ENCODE results near the gene TMEM132D.
A peak's percentile ranks its signal among the peaks of the same experiment; 100 is the strongest.
"Not testable (repeated sequence)": the region's sequence is repeated elsewhere in the genome, so short reads cannot be mapped to it uniquely, and the experiment has no call there.

TMEM132D gene

DNA sequence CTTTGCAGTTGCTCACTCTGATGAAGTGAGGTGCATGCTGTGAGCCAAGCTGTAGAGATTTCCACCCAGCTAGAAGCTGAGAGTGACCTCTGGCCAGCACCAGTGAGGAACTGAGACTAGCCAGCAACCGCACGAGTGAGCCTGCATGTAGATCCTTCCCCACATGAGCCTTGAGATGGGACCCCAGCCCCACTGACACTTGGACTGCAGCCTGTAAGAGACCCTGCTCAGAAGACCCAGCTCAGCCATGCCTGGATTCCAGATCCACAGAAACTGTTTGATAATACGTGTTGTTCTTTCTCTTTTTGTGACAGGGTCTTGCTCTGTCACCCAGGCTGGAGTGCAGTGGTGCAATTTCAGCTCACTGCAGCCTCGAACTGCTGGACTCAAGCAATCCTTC lies 821.4 kb downstream of the TMEM132D start:
- no peak for DNase-seq

DNA sequence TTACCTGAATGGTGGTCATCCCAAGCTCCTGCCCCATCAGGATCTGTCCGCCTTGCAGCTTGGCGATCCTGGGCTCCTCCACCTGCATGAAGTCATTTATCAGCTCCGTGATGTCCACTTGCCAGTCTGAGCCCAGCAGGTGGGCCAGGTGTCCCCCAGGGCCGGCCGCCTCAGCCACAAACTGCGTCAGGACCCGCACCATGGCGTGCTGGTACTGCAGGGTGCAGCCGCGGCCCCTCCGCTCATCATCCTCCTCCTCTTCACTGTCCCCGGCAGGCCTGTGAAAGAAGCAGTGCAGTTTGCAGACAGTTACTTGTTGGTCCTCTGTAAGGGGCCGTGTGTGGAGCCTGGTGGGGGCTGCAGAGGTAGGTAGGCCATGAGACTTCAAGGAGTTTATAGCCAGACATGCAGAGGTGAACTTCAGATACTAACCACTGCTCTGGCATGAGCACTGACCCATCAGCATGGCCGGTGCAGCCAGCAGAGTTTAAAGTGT lies 822.0 kb downstream of the TMEM132D start:
- DNase-seq = no peak

DNA sequence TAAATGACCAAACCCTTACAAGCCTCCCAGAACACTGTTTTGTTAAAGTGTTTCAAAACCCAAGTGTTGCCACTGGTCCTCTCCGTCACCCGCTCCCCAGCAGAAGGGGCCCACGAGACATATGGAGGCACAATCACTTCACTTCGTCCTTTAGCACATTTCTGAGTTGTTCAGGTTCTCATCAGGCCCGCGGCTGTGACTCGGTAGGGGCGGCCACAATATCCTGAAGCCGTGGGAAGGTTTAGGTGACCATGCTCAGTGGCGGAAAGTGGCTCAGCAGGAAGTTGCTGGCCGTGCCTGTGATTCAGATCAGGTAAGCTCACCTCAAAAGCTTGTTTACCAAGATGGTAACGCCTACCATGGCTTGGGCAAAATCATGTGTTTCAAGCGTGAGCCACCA lies 823.0 kb downstream of the TMEM132D start:
- no peak for DNase-seq

DNA sequence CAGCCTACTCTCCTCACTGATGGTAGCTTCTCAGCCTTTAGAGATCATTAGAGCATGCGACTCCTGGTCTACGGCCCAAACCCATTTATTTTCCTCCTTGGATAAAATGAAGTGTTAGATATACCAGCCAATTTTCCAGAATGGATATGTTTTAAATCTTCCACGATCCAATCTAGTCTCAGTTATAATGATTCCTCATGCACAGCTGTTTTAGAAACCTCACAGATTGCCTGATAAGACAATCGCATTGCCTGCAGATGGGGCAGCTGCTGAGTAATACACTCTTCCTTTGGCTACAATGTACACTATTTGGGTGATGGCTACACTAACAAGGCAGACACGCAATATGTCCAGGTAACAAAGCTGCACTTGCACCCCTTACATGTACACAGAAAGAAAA lies 823.4 kb downstream of the TMEM132D start:
- no peak for DNase-seq

DNA sequence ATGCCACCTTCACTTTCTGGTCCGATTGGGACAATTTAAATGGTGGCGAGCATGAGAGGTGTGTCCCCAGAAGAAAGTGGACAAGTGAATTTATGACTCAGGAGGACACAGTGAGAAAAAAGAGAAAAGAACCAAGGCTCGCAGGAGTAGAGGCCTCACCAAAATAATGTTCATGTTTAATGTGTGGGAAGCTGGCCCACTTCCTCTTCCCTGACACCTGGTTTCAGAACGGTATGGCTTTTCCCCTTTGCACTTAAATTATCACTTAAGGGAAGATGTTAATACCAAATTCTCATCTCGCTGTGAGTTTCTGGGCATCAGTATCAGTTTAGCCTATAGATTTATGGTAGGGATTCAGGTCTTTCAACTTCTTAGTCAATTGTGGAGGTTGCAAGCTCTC lies 824.1 kb downstream of the TMEM132D start:
- no peak for DNase-seq

DNA sequence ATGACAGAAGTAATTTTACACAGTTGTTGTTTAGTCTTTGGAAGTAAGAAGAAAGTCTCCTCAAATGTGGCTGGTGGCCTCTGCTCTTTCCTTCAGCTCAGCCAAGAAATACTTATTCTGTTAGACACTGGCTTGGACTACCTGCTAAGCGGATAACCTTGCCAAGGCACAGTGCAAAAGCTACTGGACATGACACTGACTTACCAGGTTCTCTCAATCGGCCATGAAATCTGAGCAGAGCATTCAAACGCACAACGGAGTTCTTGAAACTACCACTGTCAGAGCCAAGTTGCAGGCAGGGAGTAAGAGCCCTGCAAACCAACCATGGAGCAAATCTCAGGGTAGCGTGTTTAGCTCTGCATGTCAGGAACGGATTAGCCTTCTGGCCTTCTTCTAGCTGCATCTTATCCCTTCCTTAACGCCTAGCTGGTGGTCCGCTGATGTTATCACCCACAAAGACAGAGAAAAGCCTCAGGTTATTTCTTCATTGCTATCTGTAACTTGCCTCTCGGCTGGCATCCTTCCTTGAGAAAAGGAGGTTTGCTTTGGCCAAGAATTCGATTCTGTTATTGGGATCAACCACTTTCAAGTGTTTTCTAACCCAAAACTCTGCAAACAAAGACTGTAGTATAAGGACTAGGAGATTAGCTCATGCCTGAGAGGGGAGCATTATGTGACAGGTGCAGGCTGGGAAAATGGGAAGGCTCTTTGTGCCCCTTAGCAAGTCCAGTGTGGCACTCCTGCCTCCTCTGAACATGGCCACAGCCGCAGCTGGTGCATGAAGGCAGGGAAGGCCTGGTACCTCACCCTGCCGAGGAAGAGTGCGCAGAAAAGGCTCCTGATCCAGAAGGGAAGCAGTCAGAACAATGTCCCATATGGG lies 827.1 kb downstream of the TMEM132D start:
- peak; percentile 85 for DNase-seq

DNA sequence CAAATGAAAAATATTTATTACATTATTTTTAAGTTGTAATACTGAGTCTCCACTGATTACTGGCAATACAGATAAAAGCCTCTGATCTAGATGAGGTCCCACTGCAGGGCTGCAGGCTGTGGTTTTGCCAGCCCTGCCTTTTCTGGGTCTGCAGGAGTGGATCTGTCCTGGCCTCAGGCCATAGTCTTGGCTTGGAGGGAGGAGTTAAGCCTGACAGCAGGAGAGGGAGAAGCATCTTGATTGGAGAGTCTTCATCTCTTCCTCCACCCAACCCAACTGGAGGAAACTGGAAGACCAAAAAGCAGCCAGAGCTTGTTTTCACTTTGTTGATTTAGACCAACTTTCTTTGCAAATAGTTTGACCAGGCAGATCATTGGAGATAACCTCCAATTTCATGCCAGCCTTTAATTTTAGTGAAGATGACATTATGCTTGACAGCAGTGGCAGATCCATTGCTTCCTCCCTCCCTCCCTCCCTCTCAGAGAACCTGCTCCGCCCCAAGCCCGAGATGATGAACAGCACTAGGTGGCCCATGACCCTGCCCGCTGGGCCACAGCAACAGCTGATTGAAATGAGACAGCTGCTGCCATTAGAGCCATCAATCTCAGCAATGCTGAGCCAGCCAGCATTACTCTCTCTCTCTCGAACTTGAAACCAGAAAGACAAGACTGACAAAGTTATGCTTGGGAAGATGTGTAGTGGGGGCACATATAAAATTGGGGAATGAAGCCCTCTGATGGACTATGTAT lies 828.2 kb downstream of the TMEM132D start:
- DNase-seq = peak; percentile 72

DNA sequence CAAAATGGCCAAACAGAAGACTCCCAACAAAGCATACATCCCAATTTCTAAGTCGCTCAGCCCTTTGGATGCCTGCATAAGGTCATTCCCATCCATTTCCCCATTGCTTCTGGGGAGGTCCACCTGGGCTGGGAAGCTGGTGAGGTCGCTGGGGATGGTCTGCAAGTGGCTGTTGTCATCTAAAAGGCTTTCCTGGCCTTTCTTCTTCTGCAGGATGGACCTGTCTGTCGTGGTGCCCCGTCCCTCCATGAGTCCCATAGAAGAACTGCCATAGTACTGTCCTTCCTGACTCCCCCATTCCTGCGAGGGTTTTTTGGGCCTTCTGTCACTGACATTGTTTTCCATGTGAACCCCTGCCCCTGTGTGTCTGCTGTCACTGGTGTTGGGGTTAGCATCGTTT lies 829.4 kb downstream of the TMEM132D start:
- no peak for DNase-seq

DNA sequence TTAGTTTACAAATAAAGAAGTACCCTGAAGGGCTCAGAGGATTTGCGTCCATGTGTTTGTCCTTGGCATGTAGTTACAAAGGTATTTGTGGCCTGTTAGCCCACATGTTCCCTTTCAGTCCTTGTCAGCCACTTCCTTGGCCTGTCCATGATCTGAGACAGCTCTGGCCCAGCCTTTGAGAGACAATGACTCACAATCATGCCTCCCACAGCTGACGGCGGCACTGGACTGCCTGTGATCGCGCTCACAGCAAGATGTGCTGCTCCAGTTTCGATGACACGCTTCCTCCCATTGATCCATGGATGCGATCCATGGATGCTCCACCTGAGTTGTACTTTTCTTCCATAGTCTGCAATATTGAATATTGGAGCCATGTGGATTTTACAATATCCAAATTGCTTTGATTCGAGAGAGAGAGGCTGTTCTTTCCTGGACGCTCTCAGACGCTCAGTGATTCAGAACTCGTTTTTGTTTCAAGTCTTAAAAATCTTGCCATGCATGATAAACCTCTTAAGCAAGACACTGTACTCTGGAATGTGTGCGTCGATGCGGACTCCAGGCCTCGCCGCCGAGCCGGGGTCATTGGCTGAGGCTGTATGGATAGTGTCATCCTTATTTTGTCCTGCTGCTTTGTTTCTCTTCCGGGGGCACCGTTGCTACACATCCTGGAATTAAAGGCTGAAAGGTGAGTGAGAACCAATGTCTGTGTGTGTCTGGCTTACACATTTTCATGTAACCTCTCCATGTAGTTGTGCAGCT lies 830.5 kb downstream of the TMEM132D start:
- peak; percentile 46 for DNase-seq

DNA sequence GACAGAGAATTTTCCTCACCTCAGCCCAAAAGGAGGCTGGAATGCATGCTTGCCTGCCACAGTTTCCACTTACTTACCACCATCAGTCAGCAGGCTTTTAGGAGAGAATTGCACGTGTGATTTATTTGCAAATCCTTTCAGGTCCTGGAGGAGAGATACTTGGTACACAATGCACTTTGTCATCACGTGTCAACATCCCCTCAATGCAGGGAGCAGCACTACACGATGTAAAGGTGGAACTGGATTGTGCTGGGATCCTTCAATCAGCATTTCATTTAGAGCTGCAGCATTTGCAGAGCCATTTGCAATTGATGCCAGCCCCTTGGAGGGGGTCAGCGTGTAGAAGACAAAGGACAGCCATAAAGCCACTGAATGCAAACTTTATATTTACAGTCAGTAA lies 832.5 kb downstream of the TMEM132D start:
- peak; percentile 50 for DNase-seq

DNA sequence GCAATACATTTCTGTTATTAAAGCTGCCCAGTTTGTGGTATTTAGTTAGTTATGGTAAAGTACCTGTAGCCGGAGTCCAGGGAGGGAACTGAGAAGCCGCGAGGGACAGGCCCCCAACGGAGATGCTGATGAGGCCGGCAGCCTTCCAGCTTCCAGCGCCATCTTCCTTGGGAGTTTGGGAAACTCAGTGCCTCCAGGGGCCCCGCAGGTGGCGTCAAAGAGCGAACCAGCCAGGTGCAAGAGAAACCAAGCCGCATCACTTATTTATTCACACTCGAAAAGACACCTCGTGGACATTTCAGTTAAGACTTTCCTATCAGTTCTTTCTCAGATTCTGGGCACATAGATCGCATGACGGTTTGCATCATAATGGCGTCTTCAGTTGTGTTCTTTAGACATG lies 833.9 kb downstream of the TMEM132D start:
- no peak for DNase-seq

DNA sequence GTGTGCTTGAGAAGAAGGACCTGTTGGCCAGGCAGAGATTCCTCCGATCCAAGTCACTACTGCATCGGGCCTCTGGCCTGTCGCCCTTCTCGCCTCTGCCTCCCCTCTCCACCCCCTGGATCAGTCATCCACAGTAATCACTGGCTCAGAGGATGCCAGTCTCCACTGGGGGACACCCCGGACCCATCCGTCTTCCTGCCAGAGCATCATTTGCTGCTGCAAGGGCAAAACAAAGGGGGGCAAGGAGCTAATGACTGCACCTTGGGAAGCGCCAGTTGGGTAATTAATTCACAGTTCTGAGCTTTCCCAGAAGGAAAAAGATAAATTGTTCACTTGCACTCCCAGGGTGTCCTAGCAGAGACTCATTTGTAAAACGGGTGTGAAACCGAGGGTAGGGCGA lies 835.1 kb downstream of the TMEM132D start:
- DNase-seq = no peak

DNA sequence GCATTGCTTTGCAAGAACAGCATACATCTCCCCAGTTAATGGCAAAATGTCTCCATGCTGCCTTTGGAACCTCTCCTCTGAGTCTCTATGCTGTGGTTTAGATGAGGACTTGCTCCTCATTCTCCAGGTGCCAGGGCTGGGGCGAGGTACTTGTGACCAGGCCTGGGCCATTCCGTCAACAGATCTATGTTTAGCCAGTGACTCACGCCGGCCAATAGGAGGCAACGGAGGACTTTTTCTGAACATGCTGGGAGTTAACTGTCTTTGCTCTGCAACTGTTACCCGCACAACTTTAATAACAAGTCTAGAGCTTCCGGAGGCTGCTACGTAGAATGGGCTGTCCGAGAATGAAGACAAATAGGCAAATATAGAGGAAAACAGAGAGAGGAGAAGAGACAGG lies 836.3 kb downstream of the TMEM132D start:
- no peak for DNase-seq

DNA sequence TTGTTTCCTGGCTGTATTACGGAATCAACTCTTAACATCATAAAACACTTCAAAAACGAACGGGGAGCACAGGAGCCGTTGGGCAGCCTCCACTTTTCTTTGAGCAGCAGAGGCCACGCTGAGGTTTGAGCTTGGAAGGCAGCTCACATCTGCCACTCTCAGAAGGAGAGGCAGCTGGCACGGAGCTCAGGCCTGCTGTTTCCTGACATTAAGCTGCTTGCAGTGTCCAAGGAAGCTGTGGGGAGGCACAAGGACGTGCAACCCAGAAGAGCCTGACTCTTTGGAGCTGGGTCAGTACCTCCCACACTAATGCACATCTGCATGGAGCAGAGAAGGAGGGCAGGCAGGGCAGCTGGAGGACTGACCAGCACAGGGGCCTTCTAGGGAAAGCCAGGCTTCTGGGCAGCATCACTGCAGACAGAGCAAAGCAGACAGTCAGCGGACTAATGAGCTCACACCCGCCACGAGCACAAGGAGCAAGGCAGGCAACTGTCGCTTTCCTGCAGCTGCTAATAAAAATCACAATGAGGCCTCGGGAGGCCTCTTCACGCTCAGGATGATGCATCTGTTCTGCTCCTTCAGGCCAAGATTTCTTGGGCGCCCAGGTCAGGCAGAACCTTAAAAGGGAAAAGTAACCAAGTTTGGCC lies 839.5 kb downstream of the TMEM132D start:
- DNase-seq = peak; percentile 95

DNA sequence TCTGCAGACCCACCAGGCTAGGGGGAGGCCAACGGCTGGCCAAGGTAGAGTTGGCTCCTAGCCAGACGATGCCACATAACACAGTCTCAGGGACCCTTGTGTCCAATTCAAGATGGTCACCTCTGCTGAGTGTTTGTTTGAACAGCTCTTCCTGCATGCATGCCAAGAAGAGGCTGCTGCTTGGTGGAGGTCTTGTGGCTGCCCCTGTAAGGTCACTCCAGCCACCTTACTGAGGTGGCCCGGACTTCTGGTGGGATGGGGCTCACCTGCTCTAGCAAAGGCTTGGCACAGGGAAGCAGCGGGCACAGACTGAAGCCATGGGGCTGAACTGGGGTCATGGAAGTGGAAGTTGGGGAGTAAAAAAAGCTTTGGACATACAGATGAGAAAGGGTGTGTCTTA lies 840.2 kb downstream of the TMEM132D start:
- peak; percentile 76 for DNase-seq

DNA sequence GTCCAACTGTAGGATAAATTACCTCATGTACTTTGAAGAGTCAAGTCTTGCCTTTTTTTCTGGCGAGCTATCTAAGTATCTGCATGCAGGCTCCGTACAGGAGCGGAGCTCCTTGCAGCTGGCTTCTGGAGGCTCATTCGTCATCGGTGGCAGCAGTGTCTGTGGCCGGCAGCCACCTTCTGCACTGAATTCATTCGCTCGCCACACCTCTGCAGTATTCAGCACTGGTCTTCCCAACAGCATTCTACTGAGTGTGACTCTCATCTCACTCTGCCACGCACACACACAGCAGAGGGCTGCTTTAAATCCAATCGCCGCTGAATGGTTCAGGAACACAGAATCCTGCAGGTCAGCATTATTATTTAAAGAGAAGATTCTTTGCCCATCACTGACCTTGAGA lies 850.6 kb downstream of the TMEM132D start:
- DNase-seq = no peak

DNA sequence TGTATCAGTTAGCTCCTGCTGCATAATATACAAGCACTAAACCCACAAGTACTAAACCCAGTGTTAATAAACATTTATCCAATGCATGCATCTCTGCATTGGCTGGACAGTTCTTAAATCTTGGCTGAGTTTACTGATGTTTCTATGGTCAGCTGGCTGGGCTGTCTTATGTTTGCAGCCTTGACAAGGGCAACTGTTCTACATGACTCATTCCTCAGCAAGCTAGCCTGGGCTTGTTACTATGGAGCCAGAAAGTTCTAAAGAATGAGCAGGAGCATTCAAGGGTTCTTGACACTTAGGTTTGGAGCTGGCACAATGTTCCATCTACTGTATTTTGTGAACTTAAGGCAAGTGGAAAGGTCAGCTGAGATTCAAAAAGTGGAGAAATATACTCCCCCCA lies 851.5 kb downstream of the TMEM132D start:
- peak; percentile 18 for DNase-seq

DNA sequence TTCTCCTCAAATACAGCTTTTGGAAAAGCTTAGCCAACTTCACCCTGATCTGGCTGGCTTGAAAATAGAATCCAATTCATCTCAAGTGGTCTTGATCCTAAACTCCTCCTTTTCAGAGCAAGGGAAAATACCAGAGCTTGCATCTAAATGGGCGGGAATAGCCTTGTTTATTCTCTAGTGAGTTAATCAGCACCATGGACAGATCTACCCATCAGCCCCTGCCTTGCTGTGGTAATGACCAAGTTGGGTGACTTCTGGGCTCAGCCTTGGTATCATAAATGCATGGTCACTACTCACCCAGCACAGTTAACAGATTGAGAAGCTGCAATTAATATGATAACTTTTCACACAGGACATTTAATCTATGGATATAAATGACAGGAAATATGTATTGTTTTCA lies 853.9 kb downstream of the TMEM132D start:
- DNase-seq = no peak

DNA sequence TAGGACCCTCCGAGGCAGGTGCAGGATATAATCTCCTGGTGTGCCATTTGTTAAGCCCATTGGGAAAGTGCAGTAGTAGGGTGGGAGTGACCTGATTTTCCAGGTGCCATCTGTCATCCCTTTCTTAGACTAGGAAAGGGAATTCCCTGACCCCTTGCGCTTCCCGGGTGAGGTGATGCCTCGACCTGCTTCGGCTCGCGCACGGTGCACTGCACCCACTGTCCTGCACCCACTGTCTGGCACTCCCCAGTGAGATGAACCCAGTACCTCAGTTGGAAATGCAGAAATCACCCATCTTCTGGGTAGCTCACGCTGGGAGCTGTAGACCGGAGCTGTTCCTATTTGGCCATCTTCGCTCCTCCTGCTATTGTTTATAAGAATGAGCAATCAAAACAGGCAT lies 860.5 kb downstream of the TMEM132D start:
- not testable (repeated sequence) for DNase-seq

DNA sequence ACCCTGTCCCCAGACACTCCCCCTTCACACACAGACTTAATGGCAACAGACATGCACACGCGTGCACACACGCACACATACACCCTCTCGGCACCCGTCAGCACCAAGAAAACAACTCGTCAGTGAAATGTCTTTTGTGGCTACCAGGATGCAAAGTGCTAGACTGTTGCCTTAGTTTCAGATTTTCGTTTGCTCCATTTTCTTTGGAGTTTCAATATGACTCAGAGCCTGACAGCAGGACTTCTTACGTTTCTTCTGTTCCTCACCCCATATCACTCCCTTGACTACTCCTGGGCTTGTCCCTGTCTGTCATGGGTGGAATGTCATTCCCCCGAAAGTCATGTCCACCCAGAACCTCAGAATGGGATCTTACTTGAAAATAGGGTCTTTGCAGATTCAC lies 867.7 kb downstream of the TMEM132D start:
- DNase-seq = no peak

DNA sequence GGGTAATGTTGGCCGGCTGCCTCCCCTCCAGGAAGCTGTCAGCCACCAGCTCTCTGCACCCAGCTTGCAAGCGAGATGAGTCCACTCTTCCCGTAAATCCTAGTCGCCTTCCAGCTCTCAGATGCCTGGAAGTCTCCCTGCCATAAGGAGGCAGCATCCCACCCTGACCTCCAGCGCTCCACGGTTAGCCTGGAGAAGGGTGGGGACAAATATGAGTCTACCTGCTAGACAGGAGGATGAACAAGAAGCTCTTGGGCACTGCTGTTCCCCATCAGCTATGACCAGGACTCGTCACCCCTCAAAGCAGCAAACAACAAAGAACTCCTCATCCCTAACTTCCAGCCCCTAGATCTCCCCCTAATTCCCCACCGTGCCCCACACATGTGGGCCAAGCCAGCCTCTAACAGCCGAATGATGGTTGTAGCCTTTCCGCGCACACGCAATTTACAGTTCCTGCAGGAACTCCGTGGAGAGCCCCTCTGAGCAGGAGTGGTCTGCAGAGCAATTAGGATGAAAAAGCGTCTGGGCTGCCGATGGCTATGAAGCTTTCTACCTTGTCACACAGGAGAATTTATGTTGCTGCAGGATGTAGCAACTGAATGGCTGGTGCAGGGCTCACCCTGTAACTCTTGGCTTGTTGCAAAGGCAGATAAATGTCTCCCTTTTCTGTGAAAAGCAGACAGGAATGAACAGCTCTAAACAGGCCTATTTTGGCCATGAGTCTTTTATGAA lies 869.1 kb downstream of the TMEM132D start:
- DNase-seq = no peak

DNA sequence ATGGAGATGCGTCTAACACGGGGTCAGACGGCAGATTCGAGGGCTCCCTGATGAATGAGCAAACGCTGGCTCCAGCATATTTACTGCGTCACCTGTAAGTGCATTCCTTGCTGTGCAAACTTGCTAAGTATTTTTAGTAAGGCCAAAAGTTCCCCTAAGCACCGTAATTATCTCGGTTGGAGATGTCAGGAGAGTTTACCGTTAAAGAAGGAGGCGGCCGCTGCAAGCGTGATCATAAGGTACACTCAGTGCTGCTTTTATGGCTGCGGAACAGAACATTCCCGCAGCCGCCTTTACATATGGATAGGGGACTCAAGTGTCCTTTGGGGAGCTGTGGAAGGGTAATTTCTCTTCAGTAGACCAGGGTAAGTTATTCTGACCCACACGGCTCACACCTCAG lies 875.0 kb downstream of the TMEM132D start:
- peak; percentile 61 for DNase-seq

Measured in DMS79 treated with DMSO at 0.1 percent for 48 hours (cell line).